Measurements from ENCODE around the gene ARPC4.

The ARPC4 gene

GRCh38 chr3:9793161-9793781 lies 389 bp downstream of the ARPC4 start:
- no peak for DNase-seq

DNA sequence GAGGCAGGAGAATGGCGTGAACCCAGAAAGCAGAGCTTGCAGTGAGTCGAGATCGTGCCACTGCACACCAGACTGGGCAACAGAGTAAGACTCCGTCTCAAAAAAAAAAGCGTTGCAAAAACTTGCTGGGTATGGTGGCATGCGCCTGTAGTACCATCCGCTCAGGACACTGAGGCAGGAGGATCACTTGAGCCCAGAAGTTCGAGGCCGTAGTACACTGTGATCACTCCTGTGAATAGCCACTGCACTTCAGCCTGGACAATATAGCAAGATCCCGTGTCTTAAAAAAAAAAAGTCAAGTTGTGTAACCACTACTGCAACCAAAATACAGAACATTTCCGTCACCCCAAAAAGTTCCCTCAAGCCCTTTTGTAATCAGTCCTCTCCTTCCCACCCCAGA lies 1.5 kb downstream of the ARPC4 start:
- no peak for DNase-seq

DNA sequence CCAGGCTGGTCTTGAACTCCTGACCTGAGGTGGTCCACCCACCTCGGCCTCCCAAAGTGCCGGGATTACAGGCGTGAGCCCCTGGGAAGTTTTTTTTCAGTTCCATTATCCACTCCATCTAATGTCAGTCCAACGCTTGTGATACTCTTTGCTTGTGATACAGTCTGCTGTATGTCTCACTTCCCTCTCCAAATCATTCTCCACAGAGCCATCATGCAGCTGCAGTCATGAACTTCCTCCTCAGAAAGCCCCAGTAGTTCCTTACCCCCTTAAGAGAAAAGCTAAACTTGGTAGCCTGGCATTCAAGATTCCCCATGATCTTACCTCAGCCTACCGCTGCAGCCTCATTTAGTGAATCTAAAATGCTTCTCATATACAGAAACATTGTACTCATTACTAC lies 2.3 kb downstream of the ARPC4 start:
- no peak for DNase-seq

GRCh38 chr3:9797196-9797945 lies 4.5 kb downstream of the ARPC4 start:
- no peak for DNase-seq

DNA sequence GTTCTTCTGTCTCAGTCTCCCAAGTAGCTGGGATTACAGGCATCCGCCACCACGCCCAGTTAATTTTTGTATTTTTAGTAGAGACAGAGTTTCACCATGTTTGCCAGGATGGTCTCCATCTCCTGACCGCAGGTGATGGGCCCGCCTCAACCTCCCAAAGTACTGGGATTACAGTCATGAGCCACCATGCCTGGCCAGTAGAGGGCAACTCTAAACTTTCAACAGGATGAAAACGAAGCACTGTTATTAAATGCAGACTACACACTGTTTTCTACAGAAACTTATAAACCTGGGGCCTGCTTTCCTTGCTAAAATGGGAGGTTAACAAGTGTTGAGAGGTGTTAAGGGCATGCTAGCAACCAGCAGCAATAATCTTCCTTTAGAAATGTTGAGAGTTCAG lies 7.6 kb downstream of the ARPC4 start:
- no peak for DNase-seq

DNA sequence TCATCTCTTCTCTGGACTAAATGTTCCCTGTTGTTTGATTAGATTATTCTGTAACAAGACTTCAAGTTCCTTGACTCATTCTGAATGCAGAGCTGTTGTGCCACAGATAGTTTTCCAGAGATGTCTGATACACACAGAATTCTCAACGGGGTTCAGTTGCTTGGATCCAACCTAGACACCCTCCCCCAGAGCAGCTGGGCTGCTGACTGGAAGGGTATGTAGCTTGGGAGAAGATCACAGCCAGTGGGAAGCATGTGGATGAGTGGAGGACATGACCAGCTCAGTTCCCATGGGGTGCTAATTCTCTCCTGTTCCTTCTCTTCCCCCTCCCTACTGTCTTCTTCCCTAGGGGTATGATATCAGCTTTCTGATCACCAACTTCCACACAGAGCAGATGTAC lies 10.6 kb downstream of the ARPC4 start:
- no peak for DNase-seq

- no peak for DNase-seq
Measured at GRCh38 chr3:9804996-9805395, 12.1 kb downstream of the ARPC4 start.

DNA sequence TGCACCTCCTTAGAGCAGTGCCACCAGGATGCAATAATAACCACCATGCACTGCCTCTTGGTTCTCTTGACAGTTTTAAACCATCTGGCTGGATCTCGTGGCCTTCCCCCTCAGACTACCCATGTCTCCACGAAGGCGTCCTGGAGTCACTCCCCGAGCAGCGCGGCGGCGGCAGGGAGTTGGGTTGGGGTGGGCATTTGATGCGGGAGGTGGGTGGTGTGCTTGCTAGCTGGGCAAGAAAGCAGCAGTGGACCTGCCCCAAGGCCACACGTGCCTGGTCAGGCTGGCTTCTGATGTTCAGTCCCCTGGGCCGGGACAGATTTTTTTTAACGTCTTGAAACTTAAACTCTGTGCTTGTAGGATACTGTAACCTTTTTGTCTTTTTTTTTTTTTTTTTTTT lies 13.3 kb downstream of the ARPC4 start:
- no peak for DNase-seq

DNA sequence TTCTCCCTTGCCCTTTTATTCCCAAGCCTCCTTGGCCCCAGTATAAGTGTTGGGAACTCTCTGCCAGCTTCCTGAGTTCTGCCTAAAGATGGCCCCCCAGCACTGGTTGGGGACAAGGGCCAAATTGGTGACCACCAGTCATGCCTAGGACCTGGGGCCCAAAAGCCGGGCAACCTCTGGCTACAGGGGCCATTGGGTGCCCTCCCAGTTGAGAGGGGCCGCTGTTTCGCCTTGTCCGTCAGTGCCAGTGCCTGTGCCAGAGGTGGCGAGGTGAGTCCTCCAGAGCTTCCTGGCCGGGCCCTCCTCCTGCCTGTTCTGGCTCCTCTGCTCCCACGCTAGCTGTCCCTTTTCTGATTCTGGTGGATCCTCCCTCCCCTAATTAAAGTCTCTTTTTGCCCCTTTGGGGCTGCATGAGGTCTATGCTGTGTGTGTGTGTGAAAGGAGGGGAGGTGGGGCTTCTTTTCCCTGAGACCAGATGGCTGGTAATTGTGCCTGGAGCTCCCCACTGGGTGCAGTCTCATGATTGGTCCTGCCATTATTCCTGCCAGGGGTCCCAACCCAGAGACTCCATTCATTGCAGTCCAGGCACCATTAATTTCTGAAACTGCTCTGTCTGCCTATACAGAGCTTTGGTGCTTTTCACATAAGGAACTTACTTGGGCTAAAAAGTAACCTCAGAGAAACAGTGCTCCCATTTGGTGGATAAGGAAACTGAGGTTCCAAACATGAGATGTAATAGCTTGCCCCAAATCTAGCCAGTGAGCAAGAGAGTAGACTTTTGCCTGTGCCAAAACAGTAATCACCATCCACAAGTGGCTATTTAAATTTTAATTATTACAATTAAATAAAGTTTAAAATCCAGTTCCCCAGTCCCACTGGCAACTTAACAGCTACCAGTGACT lies 14.1 kb downstream of the ARPC4 start:
- DNase-seq, result no peak

GRCh38 chr3:9807981-9808344 lies 15.1 kb downstream of the ARPC4 start:
- DNase-seq, result no peak

DNA sequence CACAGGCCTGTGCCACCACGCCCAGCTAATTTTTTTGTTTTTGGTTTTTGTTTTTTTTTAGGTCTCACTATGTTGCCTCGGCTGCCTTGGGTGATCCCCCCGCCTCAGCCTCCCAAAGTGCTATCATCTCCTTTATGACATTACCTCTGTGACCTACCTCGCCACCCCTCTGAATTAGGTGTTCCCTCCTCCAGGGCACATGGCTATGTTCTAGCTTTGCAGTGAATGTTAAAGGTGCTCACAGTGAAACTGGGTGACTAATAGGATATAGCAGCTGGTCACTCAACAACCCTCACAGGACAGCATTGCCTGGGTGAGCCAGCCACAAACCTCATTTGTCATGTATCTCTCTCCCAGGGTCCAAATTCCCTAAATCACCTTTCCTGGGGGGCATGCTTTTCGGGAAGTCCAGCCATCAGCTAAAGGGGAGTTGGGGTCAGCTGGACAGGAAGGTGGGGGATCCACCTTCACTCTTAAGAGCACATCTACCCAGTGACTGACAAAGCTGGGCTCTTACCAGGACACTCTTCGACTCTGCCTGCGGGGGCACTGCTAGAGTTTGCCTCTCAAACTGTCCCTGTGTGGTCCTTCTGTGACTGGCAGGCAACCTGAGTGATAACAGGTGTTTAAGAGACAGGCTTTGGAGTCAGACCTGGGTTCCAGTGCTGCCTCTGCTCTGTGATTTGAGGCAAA lies 15.6 kb downstream of the ARPC4 start:
- peak; percentile 28 for DNase-seq

GRCh38 chr3:9809239-9809614 lies 16.3 kb downstream of the ARPC4 start:
- DNase-seq, result no peak

GRCh38 chr3:9809615-9810432 lies 16.9 kb downstream of the ARPC4 start, which contains the start of gene TTLL3:
TSS of gene TTLL3 (plus strand) at chr3:9810262. CDS start at chr3:9810662, 400 bp downstream.
- peak; percentile 39 for DNase-seq

GRCh38 chr3:9810433-9810770 lies 17.5 kb downstream of the ARPC4 start:
- DNase-seq, result no peak

GRCh38 chr3:9810846-9811245 lies 18.0 kb downstream of the ARPC4 start:
- no peak for DNase-seq

DNA sequence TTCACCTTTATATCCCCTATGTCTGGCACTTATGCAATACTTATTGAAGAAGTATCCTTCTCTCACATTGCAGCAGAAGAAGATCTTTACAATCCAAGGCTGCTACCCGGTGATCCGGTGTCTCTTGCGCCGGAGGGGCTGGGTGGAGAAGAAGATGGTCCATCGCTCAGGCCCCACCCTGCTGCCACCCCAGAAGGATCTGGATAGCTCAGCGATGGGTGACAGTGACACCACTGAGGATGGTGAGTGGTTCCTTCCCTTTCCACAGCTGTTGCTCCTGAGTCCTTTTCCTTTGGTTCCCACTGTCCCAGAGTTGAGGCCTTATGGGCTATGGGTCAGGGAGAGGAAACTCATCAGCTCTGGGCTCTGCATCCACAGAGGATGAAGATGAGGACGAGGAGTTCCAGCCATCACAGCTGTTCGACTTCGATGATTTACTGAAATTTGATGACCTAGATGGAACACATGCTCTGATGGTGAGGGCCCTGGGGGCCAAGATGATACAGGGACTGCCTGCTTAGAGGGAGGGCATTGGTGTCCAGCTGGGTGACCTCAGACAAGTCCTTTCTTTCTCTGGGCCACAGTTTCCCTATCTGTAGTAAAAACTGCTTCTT lies 20.1 kb downstream of the ARPC4 start:
- DNase-seq, result no peak

GRCh38 chr3:9815986-9816385 lies 23.1 kb downstream of the ARPC4 start:
- DNase-seq, result no peak

DNA sequence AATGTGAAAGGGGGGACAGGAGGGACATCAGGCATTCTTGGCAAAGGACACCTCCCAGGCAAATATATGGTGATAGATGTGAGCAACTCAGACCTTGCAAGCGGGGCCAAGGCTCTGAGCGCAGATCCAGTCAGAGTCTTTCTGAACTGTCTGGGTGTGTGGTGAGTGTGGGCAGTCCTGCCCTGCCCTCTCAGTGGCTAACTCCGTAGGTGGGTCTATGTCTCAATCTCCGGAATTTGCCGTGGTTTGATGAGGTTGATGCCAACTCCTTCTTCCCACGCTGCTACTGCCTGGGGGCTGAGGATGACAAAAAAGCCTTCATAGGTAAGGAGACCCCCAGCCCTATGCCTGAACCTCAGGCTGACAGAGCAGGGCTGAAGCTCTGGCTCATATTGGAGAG lies 24.6 kb downstream of the ARPC4 start:
- no peak for DNase-seq

- no peak for DNase-seq
Measured at GRCh38 chr3:9818666-9819335, 25.9 kb downstream of the ARPC4 start.

GRCh38 chr3:9820543-9820942 lies 27.7 kb downstream of the ARPC4 start:
- no peak for DNase-seq

- no peak for DNase-seq
Measured at GRCh38 chr3:9820946-9821345, 28.1 kb downstream of the ARPC4 start.

Measured in kidney glomerular epithelial cell (primary cell).